Measurements from ENCODE around the gene ZEB2.

DNA sequence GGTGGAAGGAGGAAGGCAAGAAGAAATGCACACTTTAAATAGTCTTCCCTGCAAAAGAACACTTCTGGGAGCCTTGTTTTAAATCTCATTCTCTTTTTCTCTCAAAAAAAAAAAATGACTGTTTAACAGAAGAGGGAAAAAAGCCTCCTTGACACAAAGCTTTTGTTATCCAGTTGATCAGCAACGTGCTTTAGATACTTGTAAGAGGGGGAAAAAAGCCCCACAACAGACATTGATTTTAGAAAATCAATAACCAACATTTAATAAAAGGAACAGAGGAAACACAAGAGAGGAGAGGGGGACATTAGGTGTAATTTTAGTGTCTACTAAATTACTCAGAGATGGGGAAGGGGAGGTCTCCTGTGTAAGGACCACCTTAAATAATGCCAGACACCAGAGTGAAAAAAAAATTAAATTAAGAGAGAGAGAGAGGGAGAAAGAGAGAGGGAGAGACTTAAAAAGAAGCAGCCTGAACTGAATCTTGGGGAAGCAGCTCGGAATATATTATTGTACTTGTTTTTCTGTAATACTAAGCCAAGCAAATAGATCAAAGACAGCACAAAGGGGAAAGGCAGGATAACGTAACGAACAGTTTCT is 4.7 kb downstream of the ZEB2 start:
- TF ChIP-seq, protein P1, sequence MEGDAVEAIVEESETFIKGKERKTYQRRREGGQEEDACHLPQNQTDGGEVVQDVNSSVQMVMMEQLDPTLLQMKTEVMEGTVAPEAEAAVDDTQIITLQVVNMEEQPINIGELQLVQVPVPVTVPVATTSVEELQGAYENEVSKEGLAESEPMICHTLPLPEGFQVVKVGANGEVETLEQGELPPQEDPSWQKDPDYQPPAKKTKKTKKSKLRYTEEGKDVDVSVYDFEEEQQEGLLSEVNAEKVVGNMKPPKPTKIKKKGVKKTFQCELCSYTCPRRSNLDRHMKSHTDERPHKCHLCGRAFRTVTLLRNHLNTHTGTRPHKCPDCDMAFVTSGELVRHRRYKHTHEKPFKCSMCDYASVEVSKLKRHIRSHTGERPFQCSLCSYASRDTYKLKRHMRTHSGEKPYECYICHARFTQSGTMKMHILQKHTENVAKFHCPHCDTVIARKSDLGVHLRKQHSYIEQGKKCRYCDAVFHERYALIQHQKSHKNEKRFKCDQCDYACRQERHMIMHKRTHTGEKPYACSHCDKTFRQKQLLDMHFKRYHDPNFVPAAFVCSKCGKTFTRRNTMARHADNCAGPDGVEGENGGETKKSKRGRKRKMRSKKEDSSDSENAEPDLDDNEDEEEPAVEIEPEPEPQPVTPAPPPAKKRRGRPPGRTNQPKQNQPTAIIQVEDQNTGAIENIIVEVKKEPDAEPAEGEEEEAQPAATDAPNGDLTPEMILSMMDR (IDR thresholded peaks at IDR 0.05), result no peak
- TF ChIP-seq EP300 (IDR thresholded peaks at IDR 0.05), result no peak

Measured in ovary (tissue), 3 donors.